Right lobe of liver (tissue), 4 donors: ENCODE data around the gene ODF4.

Source experiments
- POLR2A ChIP-seq: fragments of 450-650 bp; IDR thresholded peaks from one replicate; pipeline ENCODE4 v1.6.1; 2017; ENCODE audit warnings: antibody characterized with exemption, mild to moderate bottlenecking
- TF ChIP-seq, protein P1 (sequence below), 4 donors: fragments of 200-600 bp in 3 of 4; fragments of 450-650 bp in 1 of 4; IDR thresholded peaks; one replicate each; pipeline versions ENCODE4 v1.5.1 to v1.8.0; 2016 to 2022; ENCODE audit warnings: antibody characterized with exemption in 4 of 4, mild to moderate bottlenecking in 2 of 4
- donor health status: DM: no; HTN: no; CAD: no.
- donor health status: DM: no; HTN: no; CAD: no.
- donor health status: DM: no; HTN: yes; CAD: no.

DNA sequence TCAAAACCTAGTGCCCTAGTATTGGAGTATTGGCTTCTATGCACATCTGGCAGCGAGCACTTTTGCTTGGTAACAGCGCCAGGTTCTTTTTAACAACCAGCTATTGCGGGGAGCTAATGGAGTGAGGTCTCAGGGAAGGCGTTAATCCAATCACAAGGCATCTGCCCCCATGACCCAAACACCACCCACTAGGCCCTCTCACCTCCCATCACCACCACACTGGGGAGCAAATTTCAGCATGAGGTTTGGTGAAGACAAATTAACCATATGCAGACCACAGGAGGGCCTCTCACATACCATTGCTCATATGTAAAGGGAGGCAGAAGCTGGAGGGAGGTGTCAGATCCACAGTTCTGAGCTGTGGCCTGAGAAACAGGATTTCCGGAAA lies 893 bp upstream of the ODF4 start:
- TF ChIP-seq, protein P1, sequence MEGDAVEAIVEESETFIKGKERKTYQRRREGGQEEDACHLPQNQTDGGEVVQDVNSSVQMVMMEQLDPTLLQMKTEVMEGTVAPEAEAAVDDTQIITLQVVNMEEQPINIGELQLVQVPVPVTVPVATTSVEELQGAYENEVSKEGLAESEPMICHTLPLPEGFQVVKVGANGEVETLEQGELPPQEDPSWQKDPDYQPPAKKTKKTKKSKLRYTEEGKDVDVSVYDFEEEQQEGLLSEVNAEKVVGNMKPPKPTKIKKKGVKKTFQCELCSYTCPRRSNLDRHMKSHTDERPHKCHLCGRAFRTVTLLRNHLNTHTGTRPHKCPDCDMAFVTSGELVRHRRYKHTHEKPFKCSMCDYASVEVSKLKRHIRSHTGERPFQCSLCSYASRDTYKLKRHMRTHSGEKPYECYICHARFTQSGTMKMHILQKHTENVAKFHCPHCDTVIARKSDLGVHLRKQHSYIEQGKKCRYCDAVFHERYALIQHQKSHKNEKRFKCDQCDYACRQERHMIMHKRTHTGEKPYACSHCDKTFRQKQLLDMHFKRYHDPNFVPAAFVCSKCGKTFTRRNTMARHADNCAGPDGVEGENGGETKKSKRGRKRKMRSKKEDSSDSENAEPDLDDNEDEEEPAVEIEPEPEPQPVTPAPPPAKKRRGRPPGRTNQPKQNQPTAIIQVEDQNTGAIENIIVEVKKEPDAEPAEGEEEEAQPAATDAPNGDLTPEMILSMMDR (IDR thresholded peaks at IDR 0.05) = no peak
- TF ChIP-seq POLR2A = no peak
